Measurements from ENCODE around the gene FHDC1. TPM values are rescaled to one million over a fixed set of nuclear protein-coding genes. Genes with fewer than 3 reads are reported as not detected.
A peak's percentile ranks its signal among the peaks of the same experiment; 100 is the strongest.
"Not testable (repeated sequence)": the region's sequence is repeated elsewhere in the genome, so short reads cannot be mapped to it uniquely, and the experiment has no call there.

FHDC1 gene
- under 1 TPM; 0.05 to 0.11 TPM for total RNA-seq

GRCh38 chr4:152935631-152936445 is at the start of gene FHDC1:
FHDC1 (plus strand) TSS chr4:152936323; CDS start chr4:152943058, 6,735 bp downstream.
- ChIA-PET CTCF (interaction anchor here (0.8 to 1.7 kb wide), 6 partner anchors 18 to 192 kb away, joined by 3 to 5 read pairs (median 4); partner anchors contain the start of genes ARFIP1 and TIGD4), POLR2A (no interaction called here)
- Mint-ChIP-seq H3K9me3 (no peaks in the 10 kb centered on the region), H3K27me3 (peaks cover 50% of the 10 kb centered on the region), H3K27ac (no peak within 1 kb of the TSS), H3K36me3 (ENCODE audit: low read depth) (no peaks in the 10 kb centered on the region), H3K4me3 (peak within 1 kb of the TSS; percentile 53), H3K4me1 (ENCODE audit: low read depth) (peaks cover 17% of the 10 kb centered on the region)
- ATAC-seq (peak; percentile 46), DNase-seq (peak; percentile 28)
- intact Hi-C loops (cut with micrococcal nuclease): no loop called here
- TF ChIP-seq, protein P1, sequence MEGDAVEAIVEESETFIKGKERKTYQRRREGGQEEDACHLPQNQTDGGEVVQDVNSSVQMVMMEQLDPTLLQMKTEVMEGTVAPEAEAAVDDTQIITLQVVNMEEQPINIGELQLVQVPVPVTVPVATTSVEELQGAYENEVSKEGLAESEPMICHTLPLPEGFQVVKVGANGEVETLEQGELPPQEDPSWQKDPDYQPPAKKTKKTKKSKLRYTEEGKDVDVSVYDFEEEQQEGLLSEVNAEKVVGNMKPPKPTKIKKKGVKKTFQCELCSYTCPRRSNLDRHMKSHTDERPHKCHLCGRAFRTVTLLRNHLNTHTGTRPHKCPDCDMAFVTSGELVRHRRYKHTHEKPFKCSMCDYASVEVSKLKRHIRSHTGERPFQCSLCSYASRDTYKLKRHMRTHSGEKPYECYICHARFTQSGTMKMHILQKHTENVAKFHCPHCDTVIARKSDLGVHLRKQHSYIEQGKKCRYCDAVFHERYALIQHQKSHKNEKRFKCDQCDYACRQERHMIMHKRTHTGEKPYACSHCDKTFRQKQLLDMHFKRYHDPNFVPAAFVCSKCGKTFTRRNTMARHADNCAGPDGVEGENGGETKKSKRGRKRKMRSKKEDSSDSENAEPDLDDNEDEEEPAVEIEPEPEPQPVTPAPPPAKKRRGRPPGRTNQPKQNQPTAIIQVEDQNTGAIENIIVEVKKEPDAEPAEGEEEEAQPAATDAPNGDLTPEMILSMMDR (IDR thresholded peaks at IDR 0.05): no peak

GRCh38 chr4:152887981-152888380 is 48.1 kb upstream of the FHDC1 start:
- H3K36me3 Mint-ChIP-seq (ENCODE audit: low read depth): peaks cover 14% of the 10 kb centered on the region
- no peaks in the 10 kb centered on the region for H3K4me1 Mint-ChIP-seq (ENCODE audit: low read depth)
- H3K9me3 Mint-ChIP-seq: no peaks in the 10 kb centered on the region
- intact Hi-C loops (cut with micrococcal nuclease): no loop called here
- ChIA-PET CTCF (no interaction called here), POLR2A (interaction anchor here (1.1 kb wide), 1 partner anchor 79 kb away, joined by 3 read pairs; no protein-coding TSS in a partner anchor)
- no peak for DNase-seq
- TF ChIP-seq, protein P1 (IDR thresholded peaks at IDR 0.05): no peak
- no peak for ATAC-seq
- no peak overlapping the region for H3K27ac Mint-ChIP-seq
- no peak overlapping the region for H3K4me3 Mint-ChIP-seq
- H3K27me3 Mint-ChIP-seq: no peaks in the 10 kb centered on the region

DNA sequence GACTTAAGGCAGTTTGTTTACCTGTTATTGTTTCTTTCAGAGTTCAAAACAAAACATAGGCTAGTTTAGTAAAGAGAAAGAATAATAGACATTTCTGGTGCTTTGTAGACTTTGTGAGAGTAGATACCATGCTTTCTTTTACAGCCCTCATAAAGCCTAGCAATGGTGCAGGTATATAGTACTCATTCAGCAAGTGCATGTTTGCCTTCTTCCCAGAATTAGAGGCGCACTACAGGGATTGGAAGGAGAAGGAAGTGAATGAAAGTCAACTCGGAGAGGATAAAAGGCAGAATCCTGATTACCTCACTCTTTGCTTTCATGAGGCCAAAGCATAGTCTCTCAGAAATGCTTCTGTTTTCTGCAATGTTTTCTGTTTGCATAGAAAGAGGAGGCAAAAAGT is 43.1 kb upstream of the FHDC1 start:
- peaks cover 13% of the 10 kb centered on the region for H3K36me3 Mint-ChIP-seq (ENCODE audit: low read depth)
- ChIA-PET POLR2A (no interaction called here), CTCF (interaction anchor here (0.7 to 1.4 kb wide), 2 partner anchors 193 to 235 kb away, joined by 3 to 4 read pairs; no protein-coding TSS in a partner anchor)
- TF ChIP-seq, protein P1 (IDR thresholded peaks at IDR 0.05): no peak
- intact Hi-C loops (cut with micrococcal nuclease): no loop called here
- no peak overlapping the region for H3K4me3 Mint-ChIP-seq
- no peak overlapping the region for H3K27ac Mint-ChIP-seq
- DNase-seq: no peak
- no peak for ATAC-seq
- H3K4me1 Mint-ChIP-seq (ENCODE audit: low read depth): no peaks in the 10 kb centered on the region
- H3K27me3 Mint-ChIP-seq: no peaks in the 10 kb centered on the region
- H3K9me3 Mint-ChIP-seq: no peaks in the 10 kb centered on the region

DNA sequence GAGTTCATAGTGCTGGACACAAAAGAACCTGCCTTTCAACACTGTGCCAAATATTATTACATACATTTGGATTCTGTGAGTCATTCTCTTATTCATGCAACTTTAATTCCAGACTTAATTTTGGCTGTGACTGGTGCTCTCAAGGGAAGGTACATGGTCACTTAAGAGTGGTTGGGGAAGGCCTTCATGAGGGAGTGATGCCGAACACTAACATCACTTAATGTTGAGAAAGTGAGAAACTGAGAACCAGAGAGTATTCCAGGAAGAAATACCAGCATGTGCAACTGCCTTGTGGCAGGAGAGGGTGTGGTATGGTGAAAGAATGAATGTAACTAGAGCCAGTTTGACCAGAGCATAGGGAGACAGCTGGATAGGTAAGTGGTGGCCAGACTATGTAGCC is 41.5 kb upstream of the FHDC1 start:
- H3K27me3 Mint-ChIP-seq: no peaks in the 10 kb centered on the region
- H3K4me3 Mint-ChIP-seq: no peak overlapping the region
- no peak overlapping the region for H3K27ac Mint-ChIP-seq
- POLR2A ChIA-PET: no interaction called here
- ATAC-seq: no peak
- intact Hi-C loops (cut with micrococcal nuclease): no loop called here
- no peak for DNase-seq
- TF ChIP-seq, protein P1 (IDR thresholded peaks at IDR 0.05): no peak
- CTCF ChIA-PET: no interaction called here
- peaks cover 3% of the 10 kb centered on the region for H3K4me1 Mint-ChIP-seq (ENCODE audit: low read depth)
- H3K36me3 Mint-ChIP-seq (ENCODE audit: low read depth): peaks cover 14% of the 10 kb centered on the region
- no peaks in the 10 kb centered on the region for H3K9me3 Mint-ChIP-seq

DNA sequence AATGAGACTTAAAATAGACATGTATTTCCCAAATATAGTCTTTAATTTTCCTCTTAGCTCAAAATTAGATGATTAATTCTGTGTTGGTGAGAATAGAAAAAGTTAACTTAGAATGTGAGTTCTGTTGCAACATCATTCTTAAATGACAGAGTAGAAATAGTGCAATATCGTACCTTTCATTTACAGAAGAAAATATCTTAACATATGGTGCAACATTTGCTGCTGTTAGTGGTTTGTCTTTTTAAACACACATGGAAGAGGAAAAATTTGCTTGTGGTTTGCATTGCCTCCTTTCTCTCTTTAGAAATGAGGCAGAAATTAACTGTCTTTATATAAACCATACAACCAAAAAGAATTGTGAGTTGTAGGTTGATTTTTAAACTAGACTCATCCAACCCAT is 39.3 kb upstream of the FHDC1 start:
- CTCF ChIA-PET: interaction anchor here (1.0 to 1.4 kb wide), 2 partner anchors 11 to 45 kb away, joined by 3 to 4 read pairs; no protein-coding TSS in a partner anchor
- no peak for DNase-seq
- H3K36me3 Mint-ChIP-seq (ENCODE audit: low read depth): peaks cover 6% of the 10 kb centered on the region

GRCh38 chr4:152898133-152898532 is 38.0 kb upstream of the FHDC1 start:
- intact Hi-C loops (cut with micrococcal nuclease); H3K4me1 Mint-ChIP-seq (ENCODE audit: low read depth); H3K36me3 Mint-ChIP-seq (ENCODE audit: low read depth); ATAC-seq; H3K9me3 Mint-ChIP-seq; POLR2A ChIA-PET; H3K27ac Mint-ChIP-seq; DNase-seq; H3K4me3 Mint-ChIP-seq; H3K27me3 Mint-ChIP-seq; CTCF ChIA-PET: not testable (repeated sequence)

More for the DNA sequence above, 39.3 kb upstream of the FHDC1 start:
- POLR2A ChIA-PET: no interaction called here
- Mint-ChIP-seq H3K9me3 (no peaks in the 10 kb centered on the region), H3K4me1 (ENCODE audit: low read depth) (peaks cover 3% of the 10 kb centered on the region), H3K27me3 (no peaks in the 10 kb centered on the region), H3K27ac (no peak overlapping the region), H3K4me3 (no peak overlapping the region)
- ATAC-seq: no peak
- TF ChIP-seq, protein P1 (IDR thresholded peaks at IDR 0.05): no peak
- intact Hi-C loops (cut with micrococcal nuclease): no loop called here

Measured in activated CD8-positive, alpha-beta T cell treated with anti-CD3 and anti-CD28 coated beads for 36 hours (primary cell).